IMR-90 (cell line): ENCODE measurements around the gene SYT17. TPM values are rescaled to one million over a fixed set of nuclear protein-coding genes. Genes with fewer than 3 reads are reported as not detected.

Experiments
- ATAC-seq: fragments of 200-7000 bp; cut with Tn5 transposase; 2 replicates; pipeline ENCODE4 v1.9.1; 2020; ENCODE audit warnings: low read depth, mild to moderate bottlenecking, moderate library complexity
- BruUV-seq: library from RNA; stranded (reverse); fragments of 400-500 nt; replicated peaks from 2 replicates; lab custom pipeline; 2021; lab: Mats Ljungman, UMichigan
- CTCF ChIA-PET: fragments of 300-600 bp; formaldehyde crosslinking; extraction: SDS; loops from one replicate; lab custom pipeline; 2021; ENCODE audit warnings: antibody characterized with exemption; lab: Yijun Ruan, JAX
- POLR2A ChIA-PET: fragments of 300-600 bp; sonication (Branson Sonifier 250); formaldehyde crosslinking; loops from one replicate; lab custom pipeline; 2022; ENCODE audit warnings: antibody characterized with exemption; ENCODE audit not compliant: unreplicated experiment; lab: Charles Lee
- DNase-seq: peaks from one replicate; pipeline ENCODE4 v3.0.0; 2013
- H2AFZ ChIP-seq: replicated peaks from 2 replicates; pipeline ENCODE3; 2013; ENCODE audit warnings: low read length, mild to moderate bottlenecking; ENCODE audit not compliant: poor library complexity
- H2AK5ac ChIP-seq: 2 replicates; pipeline ENCODE4 v1.6.1; 2013; ENCODE audit warnings: low read depth, low read length, inconsistent platforms
- H2AK9ac ChIP-seq: replicated peaks from 2 replicates; pipeline ENCODE3; 2013; ENCODE audit warnings: mild to moderate bottlenecking, low read depth, low read length, moderate library complexity; ENCODE audit not compliant: poor library complexity
- H2BK120ac ChIP-seq: 2 replicates; pipeline ENCODE4 v1.6.1; 2013; ENCODE audit warnings: low read depth, low read length, inconsistent platforms
- H2BK15ac ChIP-seq: 3 replicates; pipeline ENCODE4 v1.6.1; 2013; ENCODE audit warnings: low read depth, low read length, inconsistent platforms
- H2BK20ac ChIP-seq: 2 replicates; pipeline ENCODE4 v1.6.1; 2013; ENCODE audit warnings: low read depth, mild to moderate bottlenecking, inconsistent platforms, low read length, moderate library complexity
- H2BK5ac ChIP-seq: 2 replicates; pipeline ENCODE4 v1.6.1; 2013; ENCODE audit warnings: mild to moderate bottlenecking, low read depth, low read length, inconsistent platforms; ENCODE audit not compliant: poor library complexity, severe bottlenecking
- H3K14ac ChIP-seq: replicated peaks from 2 replicates; pipeline ENCODE4 v1.6.1; 2013; ENCODE audit warnings: low read depth, low read length, inconsistent platforms
- H3K18ac ChIP-seq: 2 replicates; pipeline ENCODE4 v1.6.1; 2013; ENCODE audit warnings: low read depth, low read length, control low read depth
- H3K23ac ChIP-seq: 2 replicates; pipeline ENCODE4 v1.6.1; 2013; ENCODE audit warnings: low read depth, low read length, inconsistent platforms
- H3K27ac ChIP-seq: 2 replicates; pipeline ENCODE4 v1.5.1; 2013; ENCODE audit warnings: mild to moderate bottlenecking, control low read depth, low read length; ENCODE audit not compliant: insufficient read depth
- H3K27me3 ChIP-seq: 2 replicates; pipeline ENCODE4 v1.6.1; 2013; ENCODE audit warnings: low read length; ENCODE audit not compliant: control insufficient read depth, insufficient read depth
- H3K36me3 ChIP-seq: 2 replicates; pipeline ENCODE4 v1.6.1; 2013; ENCODE audit warnings: low read length, mixed read lengths; ENCODE audit not compliant: control insufficient read depth, insufficient read depth
- H3K4ac ChIP-seq: 2 replicates; pipeline ENCODE4 v1.6.1; 2013; ENCODE audit warnings: low read depth, low read length, inconsistent platforms
- H3K4me1 ChIP-seq: 2 replicates; pipeline ENCODE4 v1.6.1; 2013; ENCODE audit warnings: low read length, mixed read lengths; ENCODE audit not compliant: control insufficient read depth, insufficient read depth
- H3K4me2 ChIP-seq: 2 replicates; pipeline ENCODE4 v1.6.1; 2013; ENCODE audit warnings: low read depth, mild to moderate bottlenecking, control low read depth, low read length, moderate library complexity
- H3K4me3 ChIP-seq: 2 replicates; pipeline ENCODE4 v1.5.1; 2013; ENCODE audit warnings: low read depth, mild to moderate bottlenecking, control low read depth, low read length, moderate library complexity; ENCODE audit not compliant: insufficient read depth
- H3K56ac ChIP-seq: 2 replicates; pipeline ENCODE4 v1.6.1; 2013; ENCODE audit warnings: low read length, inconsistent platforms; ENCODE audit not compliant: insufficient read depth; ENCODE audit errors: extremely low read depth
- H3K79me1 ChIP-seq, 2 experiments: 2 replicates each; pipeline ENCODE4 v1.6.1; 2013; ENCODE audit warnings: low read length in 2 of 2, inconsistent platforms in 1 of 2, low read depth in 1 of 2
- H3K9ac ChIP-seq: 2 replicates; pipeline ENCODE4 v1.6.1; 2013; ENCODE audit warnings: low read depth, low read length, control low read depth
- H3K9me1 ChIP-seq: 2 replicates; pipeline ENCODE4 v1.6.1; 2013; ENCODE audit warnings: low read length, inconsistent platforms; ENCODE audit not compliant: insufficient read depth
- H3K9me3 ChIP-seq: 2 replicates; pipeline ENCODE4 v1.6.1; 2013; ENCODE audit warnings: low read length; ENCODE audit not compliant: control insufficient read depth, insufficient read depth
- H4K20me1 ChIP-seq: 2 replicates; pipeline ENCODE4 v1.6.1; 2013; ENCODE audit warnings: low read length, inconsistent platforms; ENCODE audit not compliant: insufficient read depth
- H4K5ac ChIP-seq: 2 replicates; pipeline ENCODE4 v1.6.1; 2013; ENCODE audit warnings: mild to moderate bottlenecking, low read depth, low read length, control low read depth
- H4K8ac ChIP-seq, 2 experiments: 2 replicates each; pipeline ENCODE4 v1.6.1; 2013; ENCODE audit warnings: low read depth in 2 of 2, low read length in 2 of 2, control low read depth in 1 of 2, inconsistent platforms in 1 of 2
- H4K91ac ChIP-seq: 2 replicates; pipeline ENCODE4 v1.6.1; 2013; ENCODE audit warnings: low read depth, low read length, inconsistent platforms; ENCODE audit not compliant: insufficient read depth
- CEBPB ChIP-seq: IDR thresholded peaks from 2 replicates; pipeline ENCODE4 v1.6.1; 2012; ENCODE audit warnings: low read depth, low read length, improper control_type of control experiment
- CTCF ChIP-seq: conservative IDR thresholded peaks from 2 replicates; pipeline ENCODE4 v1.5.1; 2012; ENCODE audit warnings: mild to moderate bottlenecking, low read depth, low read length, improper control_type of control experiment
- MAFK ChIP-seq: IDR thresholded peaks from 2 replicates; pipeline ENCODE4 v1.6.1; 2012; ENCODE audit warnings: low read depth, low read length, improper control_type of control experiment
- RAD21 ChIP-seq: IDR thresholded peaks from 2 replicates; pipeline ENCODE4 v1.6.1; 2012; ENCODE audit warnings: low read length, improper control_type of control experiment
- RCOR1 ChIP-seq: IDR thresholded peaks from 2 replicates; pipeline ENCODE4 v1.6.1; 2012; ENCODE audit warnings: mild to moderate bottlenecking, low read length, improper control_type of control experiment; ENCODE audit not compliant: insufficient replicate concordance
- RFX5 ChIP-seq: IDR thresholded peaks from 2 replicates; pipeline ENCODE4 v1.8.0; 2012; ENCODE audit warnings: low read depth, mild to moderate bottlenecking, low read length, moderate library complexity
- USF2 ChIP-seq: fragments of 150-350 bp; IDR thresholded peaks from 2 replicates; pipeline ENCODE4 v1.6.1; 2017; ENCODE audit warnings: mild to moderate bottlenecking, antibody characterized with exemption, low read length, low read depth
- WGBS, 2 experiments: methylation state at CpG; one replicate each; pipeline versions ENCODE4 v1.1.5 to v1.1.7; 2013; ENCODE audit warnings: missing lambda C conversion rate in 2 of 2; ENCODE audit not compliant: insufficient read length in 1 of 2; ENCODE audit errors: extremely low coverage in 2 of 2; 5-methylcytosine and 5-hydroxymethylcytosine counted together
- dilution Hi-C: fragments of 300-500 bp; cut with HindIII; formaldehyde crosslinking; loops from one replicate; pipeline ENCODE4 v1.14.3; 2018; ENCODE audit warnings: low sequenced_read_pairs; ENCODE audit not compliant: unreplicated experiment
- in situ Hi-C: fragments of 300-500 bp; cut with MboI; formaldehyde crosslinking; loops from 3 replicates; pipeline ENCODE4 v1.14.3; 2019; ENCODE audit warnings: low sequenced_read_pairs, inconsistent platforms, mixed read lengths
- intact Hi-C: fragments of 100-400 bp; cut with micrococcal nuclease; formaldehyde crosslinking; loops from 2 replicates; pipeline ENCODE4 v1.10.0; 2022
- polyA plus RNA-seq, 3 experiments: library from polyadenylated mRNA; depleted of rRNA; stranded (reverse); fragments of >200 nt; gene quantifications; 2 replicates each; pipeline ENCODE4 v1.2.3, GENCODE V29; 2012; ENCODE audit warnings: low replicate concordance in 1 of 3
- total RNA-seq: library from RNA; depleted of rRNA; stranded (reverse); fragments of >200 nt; gene quantifications from 2 replicates; pipeline ENCODE4 v1.2.3, GENCODE V29; 2012

SYT17 gene
- total and polyA plus RNA-seq, 2 of the 4 experiments (the other 2 are of a cell fraction) = not detected

DNA sequence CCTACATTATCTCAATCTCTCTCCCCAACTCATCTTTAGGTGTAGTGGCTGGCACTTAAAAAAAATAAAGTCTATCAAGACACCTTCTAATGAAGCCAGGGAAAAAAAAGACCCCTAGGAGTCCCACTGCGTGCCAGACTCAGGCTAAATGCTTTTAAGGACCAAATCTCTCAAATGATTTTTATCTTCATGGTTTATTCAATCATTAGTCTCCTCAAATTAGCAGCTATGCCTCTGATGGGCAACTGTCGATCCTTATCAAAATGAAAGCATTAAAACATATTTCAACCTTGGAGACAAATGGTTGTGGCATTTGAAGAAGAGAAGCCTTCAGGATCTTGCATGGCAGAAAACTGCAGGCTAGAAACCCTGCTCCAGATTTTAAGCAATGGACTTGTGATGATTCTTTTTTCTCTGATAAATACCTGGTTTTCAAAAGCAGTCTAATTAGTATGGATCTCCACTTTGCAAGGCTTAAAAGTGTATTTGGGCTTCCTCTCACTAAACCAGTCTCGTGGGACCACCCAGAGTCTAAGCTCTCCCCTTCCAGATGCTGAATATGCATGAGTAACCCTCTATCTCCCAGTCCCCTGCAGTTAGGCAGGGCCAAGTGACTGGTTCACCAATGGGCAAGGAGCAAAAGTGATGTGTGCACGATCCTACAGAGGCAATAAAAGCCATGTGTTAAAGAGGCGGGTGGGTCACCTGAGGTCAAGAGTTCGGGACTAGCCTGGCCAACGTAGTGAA lies 39.4 kb upstream of the SYT17 start:
- ATAC-seq (no peak), DNase-seq (no peak)
- TF ChIP-seq MAFK (no peak), CEBPB (no peak), RAD21 (no peak), RCOR1 (no peak), CTCF (no peak), RFX5 (no peak), USF2 (no peak)
- Histone ChIP-seq H4K91ac (no peak overlapping the region), H2AFZ (no peak overlapping the region), H2BK15ac (no peak overlapping the region), H3K23ac (no peak overlapping the region), H2AK9ac (no peak overlapping the region), H2AK5ac (peak overlapping the region; percentile 56; the same call in 1 of the 2 replicates), H4K8ac (no peak overlapping the region), H3K4ac (no peak overlapping the region), H3K9ac (no peak overlapping the region), H3K9me1 (peaks cover 16% of the 10 kb centered on the region), H4K20me1 (no peaks in the 10 kb centered on the region), H2BK20ac (no peak overlapping the region), H3K4me2 (no peak overlapping the region), H3K27me3 (no peaks in the 10 kb centered on the region), H3K79me1 (peaks cover 1 to 18% of the 10 kb centered on the region in 2 experiments; a peak in 3 of 4 replicates), H3K14ac (no peak overlapping the region), H3K9me3 (no peaks in the 10 kb centered on the region), H3K56ac (no peak overlapping the region), H3K36me3 (no peaks in the 10 kb centered on the region), H3K4me1 (peaks cover 16% of the 10 kb centered on the region), H3K27ac (no peak overlapping the region), H4K5ac (no peak overlapping the region), H3K4me3 (no peak overlapping the region), H2BK5ac (no peak overlapping the region), H2BK120ac (no peak overlapping the region), H3K18ac (no peak overlapping the region)
- in situ Hi-C loops = no loop called here
- intact Hi-C loops = no loop called here
- ChIA-PET CTCF (no interaction called here), POLR2A (no interaction called here)
- dilution Hi-C loops = no loop called here
- no TSS peak for BruUV-seq
- WGBS, 2 experiments = 50% methylated on average over 1 of the region's 7 CpGs; no CpG with 5 or more reads in 1 of the 2 experiments
